Cardiac muscle cell (in vitro differentiated cells and primary cell): ENCODE measurements around the gene NOP16. TPM values are rescaled to one million over a fixed set of nuclear protein-coding genes. Genes with fewer than 3 reads are reported as not detected.
A peak's percentile ranks its signal among the peaks of the same experiment; 100 is the strongest.

Experiments used
- DNase-seq, 2 donors: peaks; one replicate each; pipeline versions ENCODE4 v3.0.0 to v3.0.0-alpha.2; 2010 to 2017; ENCODE audit warnings: low read depth in 1 of 2, low spot score in 1 of 2
- H3K27ac ChIP-seq: fragments of 200-600 bp; sonication (generic); 2 replicates; pipeline ENCODE4 v1.5.1; 2016
- H3K27me3 ChIP-seq: fragments of 200-600 bp; sonication (generic); 2 replicates; pipeline ENCODE4 v1.6.0; 2016; ENCODE audit warnings: control low read depth
- H3K36me3 ChIP-seq: fragments of 200-600 bp; sonication (generic); 2 replicates; pipeline ENCODE4 v1.5.1; 2016; ENCODE audit warnings: control low read depth
- H3K4me1 ChIP-seq: fragments of 200-600 bp; sonication (generic); 2 replicates; pipeline ENCODE4 v1.8.1; 2017; ENCODE audit warnings: low read depth, mild to moderate bottlenecking, mixed run types
- H3K4me3 ChIP-seq: fragments of 200-600 bp; sonication (generic); 2 replicates; pipeline ENCODE4 v1.5.1; 2016; ENCODE audit warnings: mild to moderate bottlenecking
- H3K9me3 ChIP-seq: fragments of 200-600 bp; sonication (generic); 2 replicates; pipeline ENCODE4 v1.5.1; 2017; ENCODE audit warnings: low read depth, mild to moderate bottlenecking, control low read depth
- polyA plus RNA-seq: library from polyadenylated mRNA; unstranded; fragments of >200 nt; fragmentation: Nextera tagmentation; extraction: Ambion mirVana; gene quantifications from 2 replicates; pipeline ENCODE4 v1.2.1, GENCODE V29; 2016
- total RNA-seq: library from RNA; depleted of rRNA; stranded (reverse); fragments of >200 nt; gene quantifications from 2 replicates; pipeline ENCODE4 v1.2.3, GENCODE V29; 2016
- TF ChIP-seq, protein P1 (sequence below): IDR thresholded peaks from 2 replicates; pipeline ENCODE4 v1.5.1; 2012; ENCODE audit warnings: low read depth, mild to moderate bottlenecking, low read length

NOP16 gene
- total and polyA plus RNA-seq, 2 experiments from 2014 or later = 18.0 to 52.0 TPM

DNA sequence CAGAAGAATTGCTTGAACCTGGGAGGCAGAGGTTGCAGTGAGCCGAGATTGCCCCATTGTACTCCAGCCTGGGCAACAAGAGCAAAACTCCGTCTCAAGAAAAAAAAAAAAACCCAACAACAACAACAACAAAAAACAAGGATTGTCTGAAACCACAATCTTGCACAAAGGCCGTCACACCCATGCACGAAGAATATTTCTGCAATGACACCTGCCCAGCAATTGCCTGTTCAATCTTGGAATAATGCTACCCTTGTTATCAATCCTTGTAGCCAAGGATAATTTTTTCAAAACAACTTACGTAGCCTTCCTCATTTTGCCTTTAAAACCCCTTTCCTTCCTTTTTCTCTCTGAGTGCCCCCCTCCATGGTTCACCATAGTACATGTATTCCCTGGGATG, 31.7 kb upstream of the NOP16 start:
- H3K4me3 ChIP-seq = no peak overlapping the region
- TF ChIP-seq, protein P1, sequence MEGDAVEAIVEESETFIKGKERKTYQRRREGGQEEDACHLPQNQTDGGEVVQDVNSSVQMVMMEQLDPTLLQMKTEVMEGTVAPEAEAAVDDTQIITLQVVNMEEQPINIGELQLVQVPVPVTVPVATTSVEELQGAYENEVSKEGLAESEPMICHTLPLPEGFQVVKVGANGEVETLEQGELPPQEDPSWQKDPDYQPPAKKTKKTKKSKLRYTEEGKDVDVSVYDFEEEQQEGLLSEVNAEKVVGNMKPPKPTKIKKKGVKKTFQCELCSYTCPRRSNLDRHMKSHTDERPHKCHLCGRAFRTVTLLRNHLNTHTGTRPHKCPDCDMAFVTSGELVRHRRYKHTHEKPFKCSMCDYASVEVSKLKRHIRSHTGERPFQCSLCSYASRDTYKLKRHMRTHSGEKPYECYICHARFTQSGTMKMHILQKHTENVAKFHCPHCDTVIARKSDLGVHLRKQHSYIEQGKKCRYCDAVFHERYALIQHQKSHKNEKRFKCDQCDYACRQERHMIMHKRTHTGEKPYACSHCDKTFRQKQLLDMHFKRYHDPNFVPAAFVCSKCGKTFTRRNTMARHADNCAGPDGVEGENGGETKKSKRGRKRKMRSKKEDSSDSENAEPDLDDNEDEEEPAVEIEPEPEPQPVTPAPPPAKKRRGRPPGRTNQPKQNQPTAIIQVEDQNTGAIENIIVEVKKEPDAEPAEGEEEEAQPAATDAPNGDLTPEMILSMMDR = no peak
- no peak for DNase-seq
- H3K27ac ChIP-seq = no peak overlapping the region
- no peaks in the 10 kb centered on the region for H3K36me3 ChIP-seq
- H3K27me3 ChIP-seq = no peaks in the 10 kb centered on the region
- peaks cover 6% of the 10 kb centered on the region for H3K4me1 ChIP-seq
- H3K9me3 ChIP-seq = no peaks in the 10 kb centered on the region

DNA sequence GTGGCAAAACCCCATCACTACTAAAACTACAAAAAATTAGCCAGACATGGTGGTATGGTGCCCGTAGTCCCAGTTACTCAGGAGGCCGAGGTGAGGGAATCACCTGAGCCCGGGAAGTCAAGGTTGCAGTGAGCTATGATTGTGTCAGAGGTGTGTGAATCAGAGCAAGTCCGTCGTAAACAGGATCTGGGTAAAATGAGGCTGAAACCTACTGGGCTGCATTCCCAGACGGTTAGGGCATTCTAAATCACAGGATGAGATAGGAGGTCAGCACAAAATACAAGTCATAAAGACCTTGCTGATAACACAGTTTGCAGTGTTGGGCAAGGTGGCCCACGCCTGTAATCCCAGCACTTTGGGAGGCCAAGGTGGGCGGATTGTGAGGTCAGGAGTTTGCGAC, 29.9 kb upstream of the NOP16 start:
- TF ChIP-seq, protein P1 = no peak

DNA sequence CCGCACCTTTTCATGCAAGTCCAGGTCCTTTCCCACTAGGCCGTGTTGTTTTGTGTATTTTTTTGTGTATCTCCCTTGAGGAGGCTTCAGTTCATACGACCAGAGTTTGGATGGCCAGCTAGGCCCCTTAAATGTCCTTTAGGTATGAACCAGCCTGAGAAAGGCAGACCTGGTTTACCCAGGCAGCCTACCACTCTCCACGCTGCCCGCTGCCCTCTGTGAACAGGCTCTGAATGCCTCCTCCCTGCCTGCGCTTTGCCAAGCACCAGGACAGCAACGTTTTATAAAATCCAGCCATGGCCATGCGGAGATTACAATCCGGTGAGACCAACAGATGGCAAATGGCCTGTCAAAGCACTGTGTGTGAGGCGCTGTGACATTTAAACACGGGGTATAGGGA, 28.6 kb upstream of the NOP16 start:
- H3K36me3 ChIP-seq = no peaks in the 10 kb centered on the region
- no peaks in the 10 kb centered on the region for H3K27me3 ChIP-seq
- H3K4me1 ChIP-seq = peaks cover 10% of the 10 kb centered on the region
- no peak for DNase-seq
- no peaks in the 10 kb centered on the region for H3K9me3 ChIP-seq
- H3K27ac ChIP-seq = no peak overlapping the region
- TF ChIP-seq, protein P1 = no peak
- H3K4me3 ChIP-seq = no peak overlapping the region

More for the DNA sequence above, 29.9 kb upstream of the NOP16 start:
- H3K9me3 ChIP-seq = no peaks in the 10 kb centered on the region
- H3K27ac ChIP-seq = no peak overlapping the region
- H3K36me3 ChIP-seq = no peaks in the 10 kb centered on the region
- DNase-seq = no peak
- no peaks in the 10 kb centered on the region for H3K27me3 ChIP-seq
- H3K4me3 ChIP-seq = no peak overlapping the region
- peaks cover 10% of the 10 kb centered on the region for H3K4me1 ChIP-seq

DNA sequence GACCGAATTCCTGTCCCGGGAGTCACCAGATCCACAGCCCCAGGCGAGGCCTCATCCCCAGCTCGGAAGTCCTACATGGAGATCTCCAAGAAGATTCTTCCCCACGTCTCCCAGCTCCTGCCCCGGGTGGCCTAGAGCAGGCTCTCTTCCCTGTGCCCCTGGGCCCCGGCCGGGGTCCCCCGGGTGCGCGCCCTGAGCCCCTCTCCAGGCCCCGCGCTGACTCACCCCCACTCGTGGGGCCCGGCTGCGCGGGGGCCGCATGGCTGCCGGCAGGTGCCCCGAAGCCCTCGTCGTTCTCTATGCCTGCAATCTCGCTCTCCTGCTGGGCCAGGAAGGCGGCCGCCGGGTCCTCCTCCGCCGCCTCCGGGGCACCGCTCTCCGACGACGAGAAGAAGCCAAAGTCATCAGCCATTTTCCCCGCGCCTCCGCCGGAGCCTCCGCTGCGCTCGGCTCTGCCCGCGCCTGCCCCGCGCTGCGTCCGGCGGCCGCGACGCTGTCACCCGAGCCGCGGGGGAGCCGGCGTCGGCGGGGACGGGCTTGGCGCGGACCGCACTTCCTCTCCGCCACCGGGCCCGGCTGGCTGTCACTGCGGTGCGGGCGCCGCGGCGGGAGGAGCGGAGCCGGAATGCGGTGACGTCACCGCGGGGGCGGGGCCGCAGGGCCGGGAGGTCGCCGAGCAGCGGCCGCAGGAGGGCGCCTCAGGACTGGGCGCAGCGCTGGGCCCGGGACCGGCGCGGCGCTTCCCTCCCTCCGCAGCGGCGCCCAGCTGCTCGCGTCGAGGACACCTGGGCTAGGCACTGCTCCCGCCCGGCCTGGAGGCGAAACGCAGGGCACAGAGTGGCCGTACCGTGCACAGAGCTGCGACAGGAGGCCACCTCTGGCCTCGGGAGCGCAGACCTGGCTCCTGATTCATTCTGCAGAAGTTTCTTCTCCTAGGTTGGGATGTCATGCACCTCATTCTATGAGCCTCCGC, 27.8 kb upstream of the NOP16 start, which contains the start of gene CLTB:
CLTB (minus strand) TSS at position 588 of the 973 bp plus-strand sequence; CDS start at position 412, 176 bp downstream.
- Histone ChIP-seq H3K4me3 (peak within 1 kb of the TSS; percentile 90), H3K27me3 (no peaks in the 10 kb centered on the region), H3K4me1 (peaks cover 10% of the 10 kb centered on the region), H3K36me3 (no peaks in the 10 kb centered on the region), H3K27ac (peak within 1 kb of the TSS; percentile 82), H3K9me3 (no peaks in the 10 kb centered on the region)
- DNase-seq = peak; percentile 89 to 95
- TF ChIP-seq, protein P1 = peak; percentile 35

DNA sequence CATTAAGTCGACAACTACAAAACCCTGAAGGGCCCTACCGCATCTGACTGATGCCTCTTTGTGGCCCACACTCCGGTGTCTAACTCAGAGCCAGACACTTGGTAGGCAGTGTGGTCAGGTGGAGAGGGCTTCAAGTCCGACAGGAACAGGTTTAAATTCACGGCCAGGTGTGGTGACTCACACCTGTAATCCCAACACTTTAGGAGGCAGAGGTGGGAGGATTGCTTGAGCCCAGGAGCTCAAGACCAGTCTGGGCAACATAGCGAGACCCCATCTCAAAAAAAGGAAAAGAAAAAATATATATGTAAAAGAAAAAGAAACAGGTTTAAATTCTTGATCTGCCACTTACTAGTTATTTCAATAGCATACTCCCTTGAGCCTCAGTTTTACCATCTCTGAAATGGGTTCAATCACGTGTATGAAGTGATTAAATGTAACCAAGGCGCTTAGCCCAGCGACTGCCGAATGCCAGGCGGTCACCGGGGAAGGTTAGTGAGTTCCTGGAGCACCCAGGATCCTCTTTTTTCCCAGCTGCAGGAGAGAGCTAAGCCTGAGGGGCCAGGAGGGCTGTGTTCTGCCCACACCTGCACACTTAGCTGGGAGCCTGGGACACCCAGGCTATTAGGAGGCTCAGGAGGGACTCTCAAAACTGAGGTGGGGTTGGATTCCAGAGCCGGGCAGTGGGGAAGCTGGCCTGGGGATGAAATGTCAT, 27.0 kb upstream of the NOP16 start:
- Histone ChIP-seq H3K36me3 (no peaks in the 10 kb centered on the region), H3K9me3 (no peaks in the 10 kb centered on the region), H3K27me3 (no peaks in the 10 kb centered on the region), H3K4me3 (peak overlapping the region; percentile 90), H3K4me1 (peaks cover 10% of the 10 kb centered on the region), H3K27ac (peak overlapping the region; percentile 82)
- TF ChIP-seq, protein P1 = no peak
- no peak for DNase-seq
